A172 (cell line): Measurements from ENCODE around the gene ATP8A2. TPM values are rescaled to one million over a fixed set of nuclear protein-coding genes. Genes with fewer than 3 reads are reported as not detected.
A peak's percentile ranks its signal among the peaks of the same experiment; 100 is the strongest.

ENCODE experiments used
- DNase-seq: peaks from one replicate; pipeline ENCODE4 v3.0.0-alpha.2; 2015; ENCODE audit warnings: low spot score
- total RNA-seq: library from RNA; depleted of rRNA; stranded (reverse); fragments of >200 nt; shearing (Covaris generic); gene quantifications from 2 replicates; pipeline ENCODE4 v1.2.3, GENCODE V29; 2014

ATP8A2 gene
- total RNA-seq, 1 experiment from 2014 or later = 1.1 TPM

GRCh38 chr13:25881136-25881926 lies 509.6 kb downstream of the ATP8A2 start:
- DNase-seq = no peak

GRCh38 chr13:25881971-25882451 lies 510.2 kb downstream of the ATP8A2 start:
- no peak for DNase-seq

- DNase-seq = no peak
Observed at GRCh38 chr13:25882466-25883357, 510.9 kb downstream of the ATP8A2 start.

- DNase-seq = no peak
Observed at GRCh38 chr13:25885418-25885817, 513.6 kb downstream of the ATP8A2 start.

GRCh38 chr13:25886438-25887214 lies 514.9 kb downstream of the ATP8A2 start:
- DNase-seq = peak; percentile 72

- DNase-seq = no peak
Observed at GRCh38 chr13:25887962-25888655, 516.3 kb downstream of the ATP8A2 start.

GRCh38 chr13:25890671-25891212 lies 519.0 kb downstream of the ATP8A2 start:
- no peak for DNase-seq

GRCh38 chr13:25898991-25899390 lies 527.2 kb downstream of the ATP8A2 start:
- DNase-seq = no peak

GRCh38 chr13:25899464-25899863 lies 527.7 kb downstream of the ATP8A2 start:
- no peak for DNase-seq

- DNase-seq = no peak
Observed at GRCh38 chr13:25899952-25900351, 528.2 kb downstream of the ATP8A2 start.

GRCh38 chr13:25901460-25902376 lies 529.9 kb downstream of the ATP8A2 start:
- peak; percentile 87 for DNase-seq

GRCh38 chr13:25902455-25902854 lies 530.7 kb downstream of the ATP8A2 start:
- DNase-seq = no peak

GRCh38 chr13:25902891-25903341 lies 531.1 kb downstream of the ATP8A2 start:
- DNase-seq = no peak

- no peak for DNase-seq
Observed at GRCh38 chr13:25904830-25905229, 533.1 kb downstream of the ATP8A2 start.

- peak; percentile 35 for DNase-seq
Observed at GRCh38 chr13:25905611-25906010, 533.8 kb downstream of the ATP8A2 start.

GRCh38 chr13:25906191-25906661 lies 534.5 kb downstream of the ATP8A2 start:
- no peak for DNase-seq

GRCh38 chr13:25908366-25908765 lies 536.6 kb downstream of the ATP8A2 start:
- DNase-seq = no peak

GRCh38 chr13:25910243-25910642 lies 538.5 kb downstream of the ATP8A2 start:
- DNase-seq = no peak

GRCh38 chr13:25910991-25911419 lies 539.2 kb downstream of the ATP8A2 start:
- DNase-seq = no peak

- no peak for DNase-seq
Observed at GRCh38 chr13:25912961-25913360, 541.2 kb downstream of the ATP8A2 start.
